H9 (cell line): ENCODE results near the gene AMY1A. TPM values are rescaled to one million over a fixed set of nuclear protein-coding genes. Genes with fewer than 3 reads are reported as not detected.
"Not testable (repeated sequence)": the region's sequence is repeated elsewhere in the genome, so short reads cannot be mapped to it uniquely, and the experiment has no call there.

Experiments
- DNase-seq: peaks from one replicate; pipeline ENCODE4 v3.0.0-alpha.2; 2017
- H2AFZ ChIP-seq: one replicate; pipeline ENCODE4 v1.6.1; 2013; ENCODE audit warnings: mild to moderate bottlenecking, low read length, control low read depth, moderate library complexity
- H2AK5ac ChIP-seq: 2 replicates; pipeline ENCODE4 v1.6.1; 2013; ENCODE audit warnings: low read length, control low read depth, mixed read lengths; ENCODE audit not compliant: insufficient read length
- H2BK120ac ChIP-seq: one replicate; pipeline ENCODE4 v1.6.1; 2013; ENCODE audit warnings: low read depth, mild to moderate bottlenecking, low read length, control low read depth, inconsistent platforms; ENCODE audit not compliant: poor library complexity, severe bottlenecking
- H2BK12ac ChIP-seq: 2 replicates; pipeline ENCODE4 v1.6.1; 2013; ENCODE audit warnings: low read length, control low read depth, mixed read lengths, low read depth; ENCODE audit not compliant: insufficient read length
- H2BK15ac ChIP-seq: 2 replicates; pipeline ENCODE4 v1.6.1; 2013; ENCODE audit warnings: low read depth, low read length, control low read depth
- H2BK20ac ChIP-seq: one replicate; pipeline ENCODE4 v1.6.1; 2013; ENCODE audit warnings: low read depth, mild to moderate bottlenecking, low read length, control low read depth, inconsistent platforms; ENCODE audit not compliant: poor library complexity, severe bottlenecking
- H2BK5ac ChIP-seq: 2 replicates; pipeline ENCODE4 v1.6.1; 2013; ENCODE audit warnings: low read length, control low read depth, mixed read lengths; ENCODE audit not compliant: insufficient read length
- H3K14ac ChIP-seq: 2 replicates; pipeline ENCODE4 v1.6.1; 2013; ENCODE audit warnings: low read length, control low read depth; ENCODE audit not compliant: insufficient read depth
- H3K18ac ChIP-seq: 2 replicates; pipeline ENCODE4 v1.6.1; 2013; ENCODE audit warnings: low read depth, mild to moderate bottlenecking, mixed read lengths, low read length, control low read depth; ENCODE audit not compliant: insufficient read length
- H3K23ac ChIP-seq: 2 replicates; pipeline ENCODE4 v1.6.1; 2013; ENCODE audit warnings: low read length, control low read depth, mixed read lengths, low read depth; ENCODE audit not compliant: insufficient read length
- H3K23me2 ChIP-seq: 2 replicates; pipeline ENCODE4 v1.6.1; 2013; ENCODE audit warnings: low read depth, mild to moderate bottlenecking, mixed read lengths, low read length, control low read depth; ENCODE audit not compliant: insufficient read length, poor library complexity, severe bottlenecking
- H3K27ac ChIP-seq: 2 replicates; pipeline ENCODE4 v1.5.1; 2013; ENCODE audit warnings: low read length, control low read depth, mixed read lengths, low read depth; ENCODE audit not compliant: insufficient read length
- H3K27me3 ChIP-seq: 2 replicates; pipeline ENCODE4 v1.6.1; 2013; ENCODE audit warnings: low read length, control low read depth, inconsistent platforms; ENCODE audit not compliant: insufficient read depth
- H3K4ac ChIP-seq: 2 replicates; pipeline ENCODE4 v1.6.1; 2013; ENCODE audit warnings: low read depth, mild to moderate bottlenecking, control low read depth, inconsistent platforms, low read length, moderate library complexity
- H3K4me1 ChIP-seq: 2 replicates; pipeline ENCODE4 v1.6.1; 2013; ENCODE audit warnings: low read length, control low read depth, inconsistent platforms; ENCODE audit not compliant: insufficient read depth
- H3K4me2 ChIP-seq: 2 replicates; pipeline ENCODE4 v1.6.1; 2013; ENCODE audit warnings: low read length, control low read depth, mixed read lengths; ENCODE audit not compliant: insufficient read length, insufficient read depth
- H3K56ac ChIP-seq: 2 replicates; pipeline ENCODE4 v1.6.1; 2013; ENCODE audit warnings: low read depth, mild to moderate bottlenecking, mixed read lengths, low read length, control low read depth; ENCODE audit not compliant: insufficient read length
- H3K79me1 ChIP-seq: 2 replicates; pipeline ENCODE4 v1.6.1; 2013; ENCODE audit warnings: low read depth, mild to moderate bottlenecking, moderate library complexity, low read length, control low read depth, inconsistent platforms; ENCODE audit not compliant: insufficient read depth, poor library complexity, severe bottlenecking
- H3K79me2 ChIP-seq: 2 replicates; pipeline ENCODE4 v1.6.1; 2013; ENCODE audit warnings: low read length, control low read depth, inconsistent platforms; ENCODE audit not compliant: insufficient read depth
- H3K9ac ChIP-seq: 2 replicates; pipeline ENCODE4 v1.6.1; 2013; ENCODE audit warnings: low read length, control low read depth, mixed read lengths; ENCODE audit not compliant: insufficient read length; ENCODE audit errors: extremely low read depth
- H3K9me3 ChIP-seq: one replicate; pipeline ENCODE4 v1.6.1; 2013; ENCODE audit warnings: low read depth, low read length, inconsistent platforms; ENCODE audit not compliant: control insufficient read depth
- H3T11ph ChIP-seq: one replicate; pipeline ENCODE4 v1.6.1; 2013; ENCODE audit warnings: mild to moderate bottlenecking, low read length, control low read depth, inconsistent platforms
- H4K20me1 ChIP-seq: one replicate; pipeline ENCODE4 v1.6.1; 2013; ENCODE audit not compliant: control insufficient read depth, insufficient read length, insufficient read depth
- H4K5ac ChIP-seq: 2 replicates; pipeline ENCODE4 v1.6.1; 2013; ENCODE audit warnings: low read depth, mild to moderate bottlenecking, mixed read lengths, low read length, control low read depth; ENCODE audit not compliant: insufficient read length
- H4K8ac ChIP-seq: replicated peaks from 2 replicates; pipeline ENCODE4 v1.6.1; 2013; ENCODE audit warnings: low read length, control low read depth, mixed read lengths, low read depth; ENCODE audit not compliant: insufficient read length
- H4K91ac ChIP-seq: 2 replicates; pipeline ENCODE4 v1.6.1; 2013; ENCODE audit warnings: low read depth, mild to moderate bottlenecking, moderate library complexity, mixed read lengths, low read length, control low read depth; ENCODE audit not compliant: insufficient read length
- H3K27ac Mint-ChIP-seq, 3 experiments: 2 replicates in 2 of 3; 3 replicates in 1 of 3; pipeline ENCODE4 v1.8.0; 2020 to 2021; ENCODE audit warnings: mixed read lengths in 3 of 3, mild to moderate bottlenecking in 1 of 3, moderate library complexity in 1 of 3
- H3K27me3 Mint-ChIP-seq: 2 replicates; pipeline ENCODE4 v1.8.0; 2021; ENCODE audit warnings: low read depth, mild to moderate bottlenecking, moderate library complexity, mixed read lengths
- H3K36me3 Mint-ChIP-seq, 3 experiments: 2 replicates in 2 of 3; 3 replicates in 1 of 3; pipeline ENCODE4 v1.8.0; 2020 to 2021; ENCODE audit warnings: low read depth in 3 of 3, mixed read lengths in 3 of 3; ENCODE audit not compliant: insufficient read depth in 1 of 3
- H3K4me1 Mint-ChIP-seq, 2 experiments: 2 replicates each; pipeline ENCODE4 v1.8.0; 2020; ENCODE audit warnings: mixed read lengths in 2 of 2
- H3K4me3 Mint-ChIP-seq, 2 experiments: 2 replicates in 1 of 2; 3 replicates in 1 of 2; pipeline ENCODE4 v1.8.0; 2020 to 2021; ENCODE audit warnings: mild to moderate bottlenecking in 2 of 2, mixed read lengths in 2 of 2, moderate library complexity in 1 of 2
- H3K9me3 Mint-ChIP-seq, 2 experiments: 2 replicates in 1 of 2; 3 replicates in 1 of 2; pipeline ENCODE4 v1.8.0; 2020; ENCODE audit warnings: mild to moderate bottlenecking in 2 of 2, mixed read lengths in 2 of 2, moderate library complexity in 1 of 2
- WGBS: extraction: QIAGEN DNeasy Blood & Tissue Kit; methylation state at CpG from one replicate; pipeline ENCODE4 v1.1.7; 2013; ENCODE audit warnings: missing lambda C conversion rate, low lambda C conversion rate, mixed read lengths; ENCODE audit not compliant: insufficient read length; ENCODE audit errors: extremely low coverage; 5-methylcytosine and 5-hydroxymethylcytosine counted together
- total RNA-seq: library from RNA; stranded (reverse); gene quantifications from 2 replicates; pipeline ENCODE4 v1.2.1, GENCODE V29; 2021

AMY1A gene
- total RNA-seq, 1 experiment from 2014 or later: not detected

- no CpG with 5 or more reads among the region's 4 CpGs for WGBS
These were observed 4.7 kb upstream of the AMY1A start for GRCh38 chr1:103650889-103651288.

GRCh38 chr1:103654133-103654532, 1.4 kb upstream of the AMY1A start:
- H3K9ac ChIP-seq, H3K4me2 ChIP-seq, DNase-seq, H2BK120ac ChIP-seq, H2BK20ac ChIP-seq, H3K27me3 Mint-ChIP-seq, H2AK5ac ChIP-seq, H4K91ac ChIP-seq, H3K23ac ChIP-seq, H4K5ac ChIP-seq, H3K14ac ChIP-seq, H3K79me1 ChIP-seq, H3K4me1 ChIP-seq, H3K4ac ChIP-seq, H3K27me3 ChIP-seq, H2BK12ac ChIP-seq, H3K23me2 ChIP-seq, H3K9me3 Mint-ChIP-seq, H2BK15ac ChIP-seq, H3K18ac ChIP-seq, H3K79me2 ChIP-seq, H3K27ac ChIP-seq, H3K4me1 Mint-ChIP-seq, H4K8ac ChIP-seq, H4K20me1 ChIP-seq, H2BK5ac ChIP-seq, H3T11ph ChIP-seq, H2AFZ ChIP-seq, H3K36me3 Mint-ChIP-seq, H3K9me3 ChIP-seq, H3K4me3 Mint-ChIP-seq, H3K56ac ChIP-seq, H3K27ac Mint-ChIP-seq: not testable (repeated sequence)
- no CpG with 5 or more reads among the region's 6 CpGs for WGBS

More at GRCh38 chr1:103650889-103651288, 4.7 kb upstream of the AMY1A start:
- not testable (repeated sequence) for H3K79me2 ChIP-seq, H3K56ac ChIP-seq, H3K36me3 Mint-ChIP-seq, H3T11ph ChIP-seq, H4K8ac ChIP-seq, H3K4me1 Mint-ChIP-seq, H3K9me3 Mint-ChIP-seq, H4K91ac ChIP-seq, H3K9me3 ChIP-seq, H2BK120ac ChIP-seq, H3K18ac ChIP-seq, H2BK20ac ChIP-seq, H3K4me1 ChIP-seq, H4K20me1 ChIP-seq, H3K27me3 Mint-ChIP-seq, H2AFZ ChIP-seq, H3K27ac ChIP-seq, H3K4me2 ChIP-seq, H3K9ac ChIP-seq, H3K27ac Mint-ChIP-seq, H2BK5ac ChIP-seq, H3K14ac ChIP-seq, H3K4me3 Mint-ChIP-seq, H2BK12ac ChIP-seq, H3K4ac ChIP-seq, H3K23ac ChIP-seq, H3K23me2 ChIP-seq, H3K27me3 ChIP-seq, H4K5ac ChIP-seq, H3K79me1 ChIP-seq, H2BK15ac ChIP-seq, DNase-seq, H2AK5ac ChIP-seq
